ENCODE measurements around the gene CD300LG. TPM values are rescaled to one million over a fixed set of nuclear protein-coding genes. Genes with fewer than 3 reads are reported as not detected.

CD300LG gene
- total RNA-seq, 1 experiment from 2014 or later = not detected

- BruUV-seq (replicated peaks) = no TSS peak
Measured at GRCh38 chr17:43823350-43824084, 23.5 kb upstream of the CD300LG start.

DNA sequence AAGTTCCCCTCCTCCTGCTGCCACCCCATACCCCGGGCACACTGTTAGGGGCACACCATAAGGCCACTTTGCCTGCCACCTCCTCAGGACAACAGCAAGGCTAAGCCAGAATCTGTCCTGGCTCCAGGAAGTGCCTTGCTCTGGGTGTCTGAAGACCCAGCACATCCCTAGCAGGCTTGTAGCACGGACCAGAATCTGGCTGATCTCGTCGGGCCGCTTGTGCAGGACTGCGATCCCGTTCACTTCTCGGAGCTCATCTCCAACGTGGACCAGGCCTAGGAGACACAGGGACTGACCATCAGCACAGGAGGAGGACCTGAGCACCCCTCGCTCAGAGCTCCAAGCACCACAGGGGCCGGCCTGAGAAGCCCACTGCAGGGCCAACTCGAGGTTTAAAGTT is 21.4 kb upstream of the CD300LG start:
- BruUV-seq (replicated peaks) = no TSS peak
- no peak for DNase-seq (ENCODE audit: unreplicated experiment)
- H3K9me3 Mint-ChIP-seq (ENCODE audit: unreplicated experiment) = no peaks in the 10 kb centered on the region
- H3K4me1 Mint-ChIP-seq (ENCODE audit: insufficient read depth, unreplicated experiment) = no peaks in the 10 kb centered on the region
- H3K36me3 Mint-ChIP-seq (ENCODE audit: insufficient read depth, unreplicated experiment) = peaks cover 56% of the 10 kb centered on the region
- no peaks in the 10 kb centered on the region for H3K27me3 Mint-ChIP-seq (ENCODE audit: insufficient read depth, unreplicated experiment)
- H3K27ac Mint-ChIP-seq (ENCODE audit: low read depth, unreplicated experiment) = no peak overlapping the region
- POLR2A ChIA-PET = interaction anchor here (1.3 kb wide), 1 partner anchor 47 kb away, joined by 5 read pairs; the partner anchor contains the start of gene DUSP3
- intact Hi-C loops (cut with micrococcal nuclease) = no loop called here
- H3K4me3 Mint-ChIP-seq (ENCODE audit: unreplicated experiment) = no peak overlapping the region
- CTCF ChIA-PET = interaction anchor here (0.7 kb wide), 1 partner anchor 21 kb away, joined by 3 read pairs; the partner anchor contains the start of gene CD300LG
- TF ChIP-seq, protein P1, sequence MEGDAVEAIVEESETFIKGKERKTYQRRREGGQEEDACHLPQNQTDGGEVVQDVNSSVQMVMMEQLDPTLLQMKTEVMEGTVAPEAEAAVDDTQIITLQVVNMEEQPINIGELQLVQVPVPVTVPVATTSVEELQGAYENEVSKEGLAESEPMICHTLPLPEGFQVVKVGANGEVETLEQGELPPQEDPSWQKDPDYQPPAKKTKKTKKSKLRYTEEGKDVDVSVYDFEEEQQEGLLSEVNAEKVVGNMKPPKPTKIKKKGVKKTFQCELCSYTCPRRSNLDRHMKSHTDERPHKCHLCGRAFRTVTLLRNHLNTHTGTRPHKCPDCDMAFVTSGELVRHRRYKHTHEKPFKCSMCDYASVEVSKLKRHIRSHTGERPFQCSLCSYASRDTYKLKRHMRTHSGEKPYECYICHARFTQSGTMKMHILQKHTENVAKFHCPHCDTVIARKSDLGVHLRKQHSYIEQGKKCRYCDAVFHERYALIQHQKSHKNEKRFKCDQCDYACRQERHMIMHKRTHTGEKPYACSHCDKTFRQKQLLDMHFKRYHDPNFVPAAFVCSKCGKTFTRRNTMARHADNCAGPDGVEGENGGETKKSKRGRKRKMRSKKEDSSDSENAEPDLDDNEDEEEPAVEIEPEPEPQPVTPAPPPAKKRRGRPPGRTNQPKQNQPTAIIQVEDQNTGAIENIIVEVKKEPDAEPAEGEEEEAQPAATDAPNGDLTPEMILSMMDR (IDR thresholded peaks at IDR 0.05; ENCODE audit: unreplicated experiment) = no peak

More at GRCh38 chr17:43823350-43824084, 23.5 kb upstream of the CD300LG start:
- Mint-ChIP-seq H3K4me3 (ENCODE audit: unreplicated experiment) (no peak overlapping the region), H3K4me1 (ENCODE audit: insufficient read depth, unreplicated experiment) (no peaks in the 10 kb centered on the region), H3K9me3 (ENCODE audit: unreplicated experiment) (no peaks in the 10 kb centered on the region), H3K36me3 (ENCODE audit: insufficient read depth, unreplicated experiment) (peaks cover 49% of the 10 kb centered on the region), H3K27me3 (ENCODE audit: insufficient read depth, unreplicated experiment) (no peaks in the 10 kb centered on the region), H3K27ac (ENCODE audit: low read depth, unreplicated experiment) (no peak overlapping the region)
- ChIA-PET POLR2A (no interaction called here), CTCF (interaction anchor here (0.6 to 1.3 kb wide), 4 partner anchors 10 to 130 kb away, joined by 3 to 4 read pairs (median 3); no protein-coding TSS in a partner anchor)
- DNase-seq (ENCODE audit: unreplicated experiment) = no peak
- TF ChIP-seq, protein P1 (IDR thresholded peaks at IDR 0.05; ENCODE audit: unreplicated experiment) = no peak
- intact Hi-C loops (cut with micrococcal nuclease) = no loop called here

DNA sequence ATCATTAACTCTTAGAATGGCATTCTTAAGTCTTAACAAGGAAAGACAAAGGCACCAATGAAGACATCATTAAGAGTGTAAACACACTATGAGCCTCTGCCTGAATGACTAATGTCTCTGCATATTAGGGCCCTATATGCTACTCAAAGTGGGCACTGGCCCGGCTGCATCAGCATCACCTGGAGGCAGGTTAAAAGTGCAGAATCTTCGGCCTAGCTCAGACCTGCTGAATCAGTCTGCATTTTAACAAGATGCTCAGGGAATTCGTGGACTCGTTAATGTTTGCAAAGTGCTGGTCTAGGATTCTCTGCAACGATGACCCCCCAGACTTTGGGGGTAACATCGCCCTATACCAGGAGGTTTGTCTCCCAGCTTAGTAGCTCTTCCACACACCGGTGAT is 20.8 kb upstream of the CD300LG start:
- intact Hi-C loops (cut with micrococcal nuclease) = no loop called here
- POLR2A ChIA-PET = no interaction called here
- Mint-ChIP-seq H3K4me1 (ENCODE audit: insufficient read depth, unreplicated experiment) (no peaks in the 10 kb centered on the region), H3K9me3 (ENCODE audit: unreplicated experiment) (no peaks in the 10 kb centered on the region), H3K4me3 (ENCODE audit: unreplicated experiment) (no peak overlapping the region), H3K36me3 (ENCODE audit: insufficient read depth, unreplicated experiment) (peaks cover 49% of the 10 kb centered on the region), H3K27ac (ENCODE audit: low read depth, unreplicated experiment) (no peak overlapping the region), H3K27me3 (ENCODE audit: insufficient read depth, unreplicated experiment) (no peaks in the 10 kb centered on the region)
- no TSS peak for BruUV-seq (replicated peaks)
- TF ChIP-seq, protein P1 (IDR thresholded peaks at IDR 0.05; ENCODE audit: unreplicated experiment) = no peak
- no peak for DNase-seq (ENCODE audit: unreplicated experiment)
- CTCF ChIA-PET = interaction anchor here (0.5 to 0.7 kb wide), 2 partner anchors 20 to 65 kb away, joined by 3 to 4 read pairs; partner anchors contain the start of gene CD300LG

- no peak overlapping the region for H3K27ac Mint-ChIP-seq (ENCODE audit: low read depth, unreplicated experiment)
- H3K36me3 Mint-ChIP-seq (ENCODE audit: insufficient read depth, unreplicated experiment) = peaks cover 48% of the 10 kb centered on the region
- CTCF ChIA-PET = interaction anchor here (1.3 kb wide), 1 partner anchor 19 kb away, joined by 5 read pairs; no protein-coding TSS in a partner anchor
- no peaks in the 10 kb centered on the region for H3K9me3 Mint-ChIP-seq (ENCODE audit: unreplicated experiment)
- intact Hi-C loops (cut with micrococcal nuclease) = no loop called here
- no peaks in the 10 kb centered on the region for H3K4me1 Mint-ChIP-seq (ENCODE audit: insufficient read depth, unreplicated experiment)
- no peaks in the 10 kb centered on the region for H3K27me3 Mint-ChIP-seq (ENCODE audit: insufficient read depth, unreplicated experiment)
- BruUV-seq (replicated peaks) = no TSS peak
- no peak overlapping the region for H3K4me3 Mint-ChIP-seq (ENCODE audit: unreplicated experiment)
- DNase-seq (ENCODE audit: unreplicated experiment) = no peak
- POLR2A ChIA-PET = no interaction called here
- TF ChIP-seq, protein P1 (IDR thresholded peaks at IDR 0.05; ENCODE audit: unreplicated experiment) = no peak
Measured at GRCh38 chr17:43827596-43827995, 19.4 kb upstream of the CD300LG start.
